GM19467 (cell line): ENCODE results near the gene OSBPL9.
"Not testable (repeated sequence)": the region's sequence is repeated elsewhere in the genome, so short reads cannot be mapped to it uniquely, and the experiment has no call there.

Experiments used
- ATAC-seq: cut with Tn5 transposase; IDR thresholded peaks from one replicate; pipeline ENCODE4 v1.9.1; 2021; ENCODE audit warnings: mild to moderate bottlenecking, moderate library complexity; ENCODE audit not compliant: unreplicated experiment

OSBPL9 gene

DNA sequence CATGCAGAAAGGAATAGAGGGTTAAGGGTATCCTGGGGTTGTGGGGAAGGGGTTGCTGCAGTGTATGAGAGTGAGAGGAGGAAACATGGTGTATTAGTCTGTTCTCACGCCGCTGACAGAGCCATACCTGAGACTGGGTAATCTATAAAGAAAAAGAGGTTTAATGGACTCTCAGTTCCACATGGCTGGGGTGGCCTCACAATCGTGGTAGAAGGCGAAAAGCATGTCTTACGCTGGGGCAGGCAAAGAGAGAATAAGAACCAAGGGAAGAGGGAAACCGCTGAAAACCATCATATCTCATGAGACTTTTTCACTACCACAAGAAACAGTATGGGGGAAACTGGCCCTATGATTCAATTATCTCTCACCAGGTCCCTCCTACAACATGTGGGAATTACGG lies 17.7 kb downstream of the OSBPL9 start:
- ATAC-seq = no peak

DNA sequence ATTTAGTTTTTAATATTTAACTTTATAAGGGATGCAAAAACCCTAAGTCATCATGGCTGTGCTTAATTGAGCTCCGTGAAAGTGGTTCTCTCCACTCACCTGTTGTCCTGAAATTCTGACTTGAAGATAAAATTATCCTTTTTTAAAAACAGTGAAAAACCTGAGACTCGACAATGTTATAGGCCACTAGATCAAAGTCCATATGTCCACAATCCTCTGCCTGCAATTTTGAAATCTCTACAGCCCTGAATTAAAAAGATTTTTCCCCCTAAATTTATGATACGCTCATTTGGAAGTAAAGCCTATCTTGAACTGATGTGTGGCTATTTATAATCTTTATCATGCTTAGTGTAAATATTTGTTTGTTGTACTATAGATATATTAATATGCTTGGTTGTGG lies 18.7 kb downstream of the OSBPL9 start:
- ATAC-seq = no peak

DNA sequence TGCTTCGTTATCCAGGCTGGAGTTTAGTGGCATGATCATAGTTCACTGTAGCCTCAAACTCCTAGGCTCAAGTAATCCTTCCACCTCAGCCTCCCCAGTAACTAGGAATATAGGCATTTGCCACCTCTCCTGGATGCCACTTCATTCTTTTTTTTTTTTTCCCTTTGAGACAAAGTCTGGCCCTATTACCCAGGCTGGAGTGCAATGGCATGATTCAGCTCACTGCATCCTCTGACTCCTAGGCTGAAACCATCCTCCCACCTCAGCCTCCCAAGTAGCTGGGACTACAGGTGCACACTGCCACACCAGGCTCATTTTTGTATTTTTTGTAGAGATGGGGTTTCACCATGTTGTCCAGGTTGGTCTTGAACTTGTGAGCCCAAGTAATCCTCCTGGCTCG lies 19.3 kb downstream of the OSBPL9 start:
- no peak for ATAC-seq

DNA sequence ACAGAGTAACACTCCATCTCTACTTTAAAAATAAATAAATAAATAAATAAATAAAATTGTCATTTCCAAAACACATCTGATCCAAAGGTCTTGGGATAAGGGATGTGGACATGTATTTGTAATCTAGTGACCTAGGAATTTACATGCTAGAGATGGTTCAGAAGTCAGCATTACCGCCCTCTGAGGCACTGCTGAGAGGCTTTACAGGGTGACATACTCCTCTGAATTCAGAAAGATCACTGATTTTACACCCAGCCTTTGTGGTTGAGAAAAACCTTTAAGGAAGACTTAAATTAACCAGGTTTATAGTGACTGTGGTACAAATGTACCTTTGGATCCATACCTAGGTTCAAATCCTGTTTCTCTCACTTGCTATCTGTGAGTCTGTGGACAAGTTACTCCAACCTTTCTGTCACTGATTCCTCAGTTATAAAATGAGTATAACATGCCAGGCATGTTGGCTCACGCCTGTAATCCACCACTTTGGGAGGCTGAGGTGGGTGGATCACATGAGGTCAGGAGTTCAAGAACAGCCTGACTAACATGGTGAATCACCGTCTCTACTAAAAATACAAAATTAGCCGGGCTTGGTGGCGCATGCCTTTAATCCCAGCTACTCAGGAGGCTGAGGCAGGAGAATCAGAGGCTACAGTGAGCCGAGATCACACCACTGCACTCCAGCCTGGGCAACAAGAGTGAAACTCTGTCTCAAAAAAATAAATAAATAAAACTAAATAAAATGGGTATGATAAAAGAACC lies 20.1 kb downstream of the OSBPL9 start:
- no peak for ATAC-seq

DNA sequence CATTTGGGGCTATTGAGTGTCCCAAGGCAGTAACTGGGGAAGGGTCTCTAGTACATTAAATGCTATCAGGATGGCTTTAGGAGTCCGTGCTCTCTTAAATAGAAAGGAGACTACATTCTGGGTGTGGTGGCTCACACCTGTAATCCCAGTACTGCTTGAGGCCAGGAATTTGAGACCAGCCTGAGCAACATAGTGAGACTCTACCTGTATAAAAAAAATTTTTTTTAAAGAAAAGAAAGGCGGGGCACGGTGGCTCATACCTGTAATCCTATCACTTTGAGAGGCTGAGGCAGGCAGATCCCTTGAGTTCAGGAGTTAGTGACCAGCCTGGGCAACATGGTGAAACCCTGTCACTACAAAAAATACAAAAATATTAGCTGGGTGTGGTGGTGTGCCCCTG lies 21.5 kb downstream of the OSBPL9 start:
- no peak for ATAC-seq

DNA sequence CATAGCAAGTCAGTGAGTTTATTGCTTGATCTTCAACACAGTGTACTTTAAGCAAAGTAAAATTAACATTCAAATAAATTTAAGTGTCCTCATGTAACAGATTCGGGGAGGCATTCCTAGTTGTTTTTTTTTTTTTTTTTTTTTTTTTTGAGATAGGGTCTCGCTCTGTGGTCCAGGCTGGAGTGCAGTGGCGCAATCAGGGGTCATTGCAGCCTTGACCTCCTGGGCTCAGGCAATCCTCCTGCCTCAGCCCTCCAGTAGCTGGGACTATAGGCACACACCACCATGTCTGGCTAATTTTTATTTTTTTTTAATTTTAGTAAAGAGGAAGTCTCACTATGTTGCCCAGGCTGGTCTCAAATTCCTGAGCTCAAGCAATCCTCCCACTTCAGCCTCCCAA lies 22.8 kb downstream of the OSBPL9 start:
- ATAC-seq = no peak

DNA sequence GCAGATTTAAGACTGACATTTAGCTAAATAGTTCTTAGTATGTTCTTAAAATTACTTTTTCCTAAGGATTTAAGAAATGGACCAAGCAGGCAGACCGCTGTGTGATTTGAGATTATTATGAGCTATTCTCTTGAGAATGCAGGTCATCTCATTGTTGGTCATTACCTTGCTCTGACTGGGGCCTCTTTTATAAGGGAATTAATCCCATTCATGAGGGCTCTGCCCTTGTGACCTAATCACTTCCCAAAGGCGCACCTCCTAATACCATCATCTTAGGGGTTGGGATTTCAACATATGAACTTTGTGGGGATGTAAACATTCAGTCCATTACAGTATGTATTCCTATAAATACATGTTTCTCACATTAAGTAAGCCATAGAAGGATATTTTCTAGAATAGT lies 24.2 kb downstream of the OSBPL9 start:
- no peak for ATAC-seq

DNA sequence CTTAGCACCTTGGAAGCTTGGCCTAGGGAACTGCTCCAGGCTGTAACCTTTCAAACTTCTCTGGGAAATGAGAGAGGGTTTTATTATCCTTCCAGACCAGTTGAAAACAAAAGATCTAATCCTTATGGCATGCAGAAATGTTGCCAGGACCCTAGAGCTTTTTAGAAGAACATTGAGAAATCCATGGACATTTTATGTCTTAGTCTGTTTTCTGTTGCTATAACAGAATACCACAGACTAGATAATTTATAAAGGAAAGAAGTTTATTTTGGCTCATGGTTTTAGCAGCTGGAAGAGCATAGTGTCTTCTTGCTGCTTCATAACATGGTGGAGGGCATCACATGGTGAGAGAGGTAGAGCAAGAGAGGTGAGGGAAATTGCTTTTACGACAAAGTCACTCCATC lies 25.8 kb downstream of the OSBPL9 start:
- no peak for ATAC-seq

DNA sequence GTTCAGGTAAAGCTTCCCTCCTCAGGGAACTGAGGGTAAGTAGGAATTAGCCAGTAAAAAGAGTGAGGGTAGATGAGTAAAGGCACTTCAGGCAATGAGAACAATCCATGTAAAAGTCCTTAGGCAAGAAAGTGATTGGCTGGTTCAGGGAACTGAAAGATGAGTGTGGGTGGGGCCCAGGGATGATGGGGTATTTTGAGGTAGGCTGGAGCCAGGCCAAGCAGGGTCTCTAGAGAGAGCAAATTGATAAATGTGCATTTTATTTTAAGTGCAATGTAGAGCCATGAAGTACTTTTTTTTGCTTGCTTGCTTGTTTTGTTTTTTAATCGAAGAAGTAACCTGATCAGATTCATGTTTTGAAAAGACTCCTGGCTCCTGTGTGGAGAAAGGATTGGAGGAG lies 26.5 kb downstream of the OSBPL9 start:
- ATAC-seq = no peak

DNA sequence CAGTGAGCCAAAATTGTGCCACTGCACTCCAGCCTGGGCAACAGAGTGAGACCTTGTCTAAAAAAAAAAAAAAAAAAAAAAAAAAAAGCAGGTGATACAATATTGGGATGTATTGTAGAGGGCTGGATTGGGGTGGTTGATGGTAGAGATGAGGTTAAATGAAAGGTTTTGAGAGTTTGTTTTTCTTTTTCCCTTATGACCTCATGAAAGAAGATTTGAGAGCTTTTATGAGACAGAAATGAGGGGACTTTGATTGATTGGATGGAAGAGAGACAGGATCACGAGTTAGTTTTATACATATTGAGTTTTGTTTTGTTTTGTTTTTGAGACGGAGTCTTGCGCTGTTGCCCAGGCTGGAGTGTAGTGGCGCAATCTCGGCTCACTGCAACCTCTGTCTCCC lies 27.1 kb downstream of the OSBPL9 start:
- ATAC-seq = no peak

DNA sequence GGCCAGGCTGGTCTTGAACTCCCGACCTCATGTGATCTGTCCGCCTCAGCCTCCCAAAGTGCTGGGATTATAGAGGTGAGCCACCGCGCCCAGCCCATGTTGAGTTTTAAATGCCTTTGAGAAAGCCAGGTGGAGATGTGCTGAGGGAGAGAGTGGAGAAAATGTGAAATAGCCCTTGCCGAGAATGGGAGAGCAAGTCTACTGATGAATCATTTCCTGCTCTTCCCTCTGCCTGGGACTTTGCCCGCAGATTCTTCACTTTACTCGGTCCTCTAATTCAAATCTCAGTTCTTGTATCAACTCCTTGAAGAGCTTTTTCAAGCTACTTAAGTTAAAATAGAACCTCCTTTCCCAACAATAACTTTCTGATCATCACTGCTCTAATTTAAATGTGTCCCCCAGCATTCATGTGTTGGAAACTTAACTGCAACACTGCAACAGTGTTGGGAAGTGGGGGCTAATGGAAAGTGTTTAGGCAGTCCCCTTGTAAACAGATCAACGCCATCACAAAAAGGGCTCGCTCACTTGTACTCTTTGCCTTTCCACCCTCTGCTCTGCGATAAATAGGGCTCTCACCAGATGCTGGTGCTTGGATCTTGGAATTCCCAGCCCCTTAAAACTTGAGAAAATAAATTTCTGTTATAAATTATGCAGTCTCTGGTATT lies 27.8 kb downstream of the OSBPL9 start:
- ATAC-seq = no peak

DNA sequence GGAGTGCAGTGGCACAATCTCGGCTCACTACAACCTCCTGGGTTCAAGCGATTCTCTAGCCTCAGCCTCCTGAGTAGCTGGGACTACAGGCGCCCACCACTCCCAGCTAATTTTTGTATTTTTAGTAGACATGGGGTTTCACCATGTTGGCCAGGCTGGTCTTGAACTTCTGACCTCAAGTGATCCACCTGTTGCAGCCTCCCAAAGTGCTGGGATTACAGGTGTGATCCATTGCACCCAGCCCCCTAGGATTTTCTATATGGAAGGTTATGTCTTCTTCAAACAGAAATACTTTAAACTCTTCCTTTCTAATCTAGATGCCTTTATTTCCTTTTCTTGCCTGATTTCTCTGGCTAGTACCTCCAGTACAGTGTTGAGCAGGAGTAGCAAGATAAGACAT lies 29.7 kb downstream of the OSBPL9 start:
- ATAC-seq = not testable (repeated sequence)

DNA sequence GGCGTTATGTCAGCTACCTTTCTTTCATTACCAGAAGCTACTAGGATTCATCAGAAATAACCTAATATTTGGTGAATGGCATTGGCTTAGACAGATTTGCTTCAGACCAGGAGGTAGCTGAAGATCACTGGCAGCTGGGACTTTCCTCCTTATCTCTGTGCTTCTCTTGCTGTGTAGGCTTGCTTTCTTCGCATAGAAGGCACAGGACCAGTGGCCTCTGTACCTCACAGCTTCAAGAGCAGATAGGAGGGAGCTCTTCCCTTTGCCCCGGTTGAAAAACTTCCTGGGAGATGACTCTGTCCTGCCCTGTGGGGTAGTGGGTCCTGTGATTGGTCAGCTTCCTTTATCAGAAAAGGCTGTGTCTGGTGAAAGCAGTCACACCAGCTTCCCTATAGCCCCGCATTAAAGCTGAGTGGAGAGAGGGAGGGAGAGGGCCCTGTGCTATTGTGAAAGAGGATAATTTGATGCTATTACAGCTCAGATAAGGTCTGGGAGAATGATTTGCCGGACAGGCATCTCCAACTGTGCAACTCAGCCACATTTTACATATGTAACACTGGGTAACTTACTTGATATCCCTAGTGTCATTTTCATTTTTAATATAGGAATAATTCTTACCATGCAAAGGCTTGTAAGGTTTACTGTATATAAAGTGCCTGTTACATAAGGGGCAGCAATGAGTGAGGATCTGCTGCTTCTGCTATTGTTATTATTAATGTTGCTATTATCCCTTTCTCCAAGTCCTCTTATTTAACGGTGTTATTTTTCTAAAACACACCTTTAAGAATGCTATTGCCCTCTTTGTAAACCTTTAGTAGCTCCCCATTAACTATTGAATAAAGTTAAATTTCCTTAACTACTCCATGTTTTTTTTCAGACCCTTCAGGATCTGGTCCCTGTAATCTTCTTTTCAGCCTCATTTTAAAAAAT lies 31.6 kb downstream of the OSBPL9 start:
- no peak for ATAC-seq

DNA sequence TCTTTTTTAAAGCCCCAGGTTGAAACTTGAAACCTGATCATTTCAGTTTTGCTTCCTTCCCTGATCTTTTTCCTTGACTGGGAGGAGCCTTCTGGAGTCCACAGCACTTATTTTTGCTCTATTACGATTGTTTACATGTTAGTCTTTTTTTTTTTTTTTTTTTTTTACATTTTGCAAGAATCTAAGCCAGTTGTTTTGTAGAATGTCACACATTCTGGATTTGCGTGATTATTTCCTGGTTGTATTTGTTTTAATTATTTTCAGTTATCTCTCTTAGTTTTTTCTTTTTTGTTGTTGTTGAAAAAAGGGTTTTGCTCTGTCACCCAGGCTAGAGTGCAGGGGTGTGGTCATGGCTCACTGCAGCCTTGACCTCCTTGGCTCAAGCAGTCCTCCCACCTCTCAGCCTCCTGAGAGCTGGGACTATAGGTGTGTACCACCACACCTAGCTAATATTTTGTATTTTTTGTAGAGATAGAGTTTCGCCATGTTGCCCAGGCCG lies 32.8 kb downstream of the OSBPL9 start:
- ATAC-seq = no peak

DNA sequence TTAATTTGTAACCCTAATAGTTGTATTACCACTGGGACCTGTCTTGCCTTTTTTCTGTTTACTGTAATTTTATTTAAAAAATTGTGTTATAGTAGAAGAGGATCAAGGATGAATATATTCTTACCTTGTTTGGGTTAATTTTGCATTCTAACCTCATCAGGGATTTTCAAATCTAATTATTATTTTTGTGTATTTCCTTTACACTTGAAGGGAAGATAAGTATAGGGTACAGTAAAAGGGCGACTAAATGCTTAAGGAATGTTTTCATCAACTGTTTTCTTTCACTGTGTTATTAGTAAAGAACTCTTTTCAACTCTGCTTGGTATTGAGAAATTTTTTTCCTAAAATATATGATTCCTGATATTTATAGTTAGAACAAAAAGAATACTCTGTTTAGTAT lies 33.3 kb downstream of the OSBPL9 start:
- ATAC-seq = no peak

DNA sequence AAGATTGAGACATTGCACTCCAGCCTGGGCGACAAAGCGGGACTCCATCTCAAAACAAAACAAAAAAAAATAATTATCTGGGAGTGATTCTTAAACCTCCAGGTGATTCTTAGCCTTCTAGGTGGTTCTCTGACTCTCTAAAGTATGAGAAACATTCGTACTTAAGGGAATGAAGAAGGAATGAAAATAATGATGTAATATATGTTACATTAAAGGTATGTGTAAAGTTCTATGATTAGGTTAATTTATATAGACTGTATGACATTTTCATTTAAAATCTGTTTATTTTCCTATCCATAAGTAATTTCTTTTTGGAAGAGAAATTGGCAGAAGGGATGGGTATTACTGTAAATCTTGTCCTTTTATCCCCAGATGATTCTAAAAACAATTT lies 34.7 kb downstream of the OSBPL9 start:
- ATAC-seq = no peak

DNA sequence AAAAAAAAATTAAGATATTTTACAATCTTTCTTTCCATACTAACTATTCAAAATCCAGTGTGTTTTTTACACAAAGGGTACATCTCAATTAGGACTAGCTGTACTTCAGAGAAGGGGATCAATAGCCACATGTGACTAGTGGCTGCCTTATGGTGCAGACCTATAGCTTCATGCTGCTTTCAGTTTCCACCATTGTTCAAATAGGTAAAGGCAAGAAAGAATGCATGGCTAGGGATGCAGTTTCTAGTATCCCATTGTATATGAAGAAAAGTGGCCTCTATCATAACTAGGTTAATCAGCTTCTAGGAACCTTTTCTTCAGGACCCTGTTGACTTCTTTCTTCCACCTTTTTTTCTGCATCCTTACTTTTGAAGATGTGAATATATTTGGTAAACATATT lies 35.7 kb downstream of the OSBPL9 start:
- no peak for ATAC-seq

DNA sequence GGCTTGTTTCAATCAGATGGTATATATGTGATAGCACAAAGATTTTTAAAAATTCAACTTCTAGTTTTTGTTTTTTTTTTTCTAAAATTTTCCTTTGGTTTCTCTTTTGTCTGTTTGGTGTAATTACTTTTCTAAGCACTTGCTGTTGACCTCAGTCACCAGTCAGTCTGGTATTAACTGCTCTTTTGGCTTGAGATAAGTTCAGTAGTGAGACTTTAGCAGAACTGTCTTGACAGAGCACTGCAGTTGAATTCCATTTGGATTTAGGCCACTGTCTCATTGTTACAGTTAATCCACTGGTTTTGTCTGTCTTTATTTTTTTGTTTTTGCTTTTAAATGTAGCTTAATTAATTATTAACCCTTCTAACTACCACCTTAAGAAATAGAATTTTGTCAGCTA lies 36.2 kb downstream of the OSBPL9 start:
- ATAC-seq = no peak

DNA sequence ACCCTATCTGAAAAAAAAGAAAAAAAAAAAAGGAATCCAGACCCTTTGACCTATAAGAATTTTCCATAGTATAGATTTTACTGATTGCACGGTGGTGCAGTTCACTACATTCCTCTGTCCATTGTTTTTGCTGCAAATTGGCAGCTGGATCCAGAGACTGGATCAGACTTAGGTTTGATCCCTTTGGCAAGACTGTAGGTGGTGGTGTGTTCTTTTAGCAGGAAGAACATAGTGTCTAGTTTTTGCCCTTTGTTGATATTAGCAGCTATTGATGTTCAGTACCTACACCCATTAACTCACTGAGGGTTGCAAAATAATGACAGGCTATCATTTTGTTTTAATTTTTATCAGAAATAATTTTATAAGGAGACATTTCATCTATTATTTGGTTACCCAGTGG lies 37.1 kb downstream of the OSBPL9 start:
- no peak for ATAC-seq

DNA sequence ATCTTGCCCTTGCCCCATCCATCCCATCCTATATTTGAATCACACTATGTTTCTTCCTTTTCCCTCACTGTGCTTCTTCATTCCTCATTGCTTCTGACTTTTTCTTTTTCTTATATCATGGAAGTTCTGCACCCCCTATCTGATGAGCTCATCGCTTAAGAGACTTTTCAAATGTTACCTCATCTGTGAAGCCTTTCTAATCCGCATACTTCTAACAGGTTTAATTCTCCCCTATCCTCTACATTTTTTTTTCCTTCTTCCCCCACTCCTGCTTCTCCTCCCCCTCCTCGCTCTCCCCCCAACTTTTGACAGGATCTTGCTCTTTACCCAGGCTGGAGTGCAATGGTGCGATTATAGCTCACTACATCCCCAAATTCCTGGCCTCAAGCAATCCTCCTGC lies 39.5 kb downstream of the OSBPL9 start:
- ATAC-seq = no peak

DNA sequence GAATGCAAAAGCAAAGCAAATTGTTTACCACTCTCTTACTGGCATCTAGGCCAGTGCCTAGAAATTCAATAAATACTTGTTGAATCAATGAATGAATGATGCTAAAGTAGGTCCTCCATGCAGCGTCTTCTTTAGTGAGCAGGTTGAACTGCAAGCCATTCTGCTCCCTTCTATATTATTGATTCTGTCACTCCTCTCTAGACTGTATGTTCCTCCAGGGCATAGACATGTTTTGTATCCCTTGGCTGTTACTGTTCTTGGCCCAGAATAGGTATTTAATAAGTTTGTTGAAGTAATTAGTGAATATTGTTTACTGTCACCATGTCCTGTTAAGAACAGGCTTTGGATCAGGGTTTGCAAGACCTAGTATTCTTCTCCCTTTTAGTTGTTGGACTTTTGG lies 43.7 kb downstream of the OSBPL9 start:
- ATAC-seq = no peak
